ENCODE measurements around the gene LRRC55. TPM values are rescaled to one million over a fixed set of nuclear protein-coding genes. Genes with fewer than 3 reads are reported as not detected.

LRRC55 gene
- polyA plus RNA-seq, 1 donor (not counting 4 experiments of a cell fraction or from before 2014, with no cell fraction given) = not detected

GRCh38 chr11:57196596-57196995, 14.8 kb downstream of the LRRC55 start:
- H3K9me3 ChIP-seq (ENCODE audit: control insufficient read depth, low read depth, low read length) = no peaks in the 10 kb centered on the region
- TF ChIP-seq CTCF (optimal IDR thresholded peaks at IDR 0.05 in 1 of 3, IDR thresholded peaks at IDR 0.05 in 1 of 3, conservative IDR thresholded peaks at IDR 0.05 in 1 of 3; ENCODE audit: extremely low read depth in 1 of 3, insufficient read depth in 2 of 3, low read length in 3 of 3) (no peak), EZH2 (IDR thresholded peaks at IDR 0.05; ENCODE audit: low read length) (no peak)
- H3K79me2 ChIP-seq (ENCODE audit: control insufficient read depth, insufficient read depth, low read length) = no peaks in the 10 kb centered on the region
- FAIRE-seq = no peak
- DNase-seq (ENCODE audit: low read depth, low spot score) = no peak
- no peaks in the 10 kb centered on the region for H3K4me1 ChIP-seq (ENCODE audit: control insufficient read depth, extremely low read depth, insufficient read depth, low read length)
- H3K27me3 ChIP-seq (ENCODE audit: control insufficient read depth, extremely low read depth, insufficient read depth, low read length) = no peaks in the 10 kb centered on the region
- no peaks in the 10 kb centered on the region for H3K9me1 ChIP-seq (ENCODE audit: control insufficient read depth, extremely low read depth, insufficient read depth, low read length)
- H4K20me1 ChIP-seq (ENCODE audit: control insufficient read depth, extremely low read depth, insufficient read depth, low read length) = no peaks in the 10 kb centered on the region
- no peak overlapping the region for H2AFZ ChIP-seq (ENCODE audit: control insufficient read depth, low read length)
- H3K9ac ChIP-seq (ENCODE audit: control insufficient read depth, extremely low read depth, insufficient read depth, low read length) = no peak overlapping the region
- no peak overlapping the region for H3K4me2 ChIP-seq (ENCODE audit: control insufficient read depth, extremely low read depth, insufficient read depth, low read depth, low read length)
- no peak overlapping the region for H3K27ac ChIP-seq (ENCODE audit: control insufficient read depth, insufficient read depth, low read length)
- dilution Hi-C loops (cut with MboI; ENCODE audit: extremely low pct_ligation_motif_present, low sequenced_read_pairs) = no loop called here
- H3K36me3 ChIP-seq (ENCODE audit: control insufficient read depth in 2 of 2, extremely low read depth in 1 of 2, insufficient read depth in 2 of 2, low read length in 2 of 2) = no peaks in the 10 kb centered on the region
- no peak overlapping the region for H3K4me3 ChIP-seq (ENCODE audit: control insufficient read depth in 2 of 3, extremely low read depth in 1 of 3, insufficient read depth in 2 of 3, low read depth in 1 of 3, low read length in 3 of 3)

GRCh38 chr11:57197762-57198161, 16.0 kb downstream of the LRRC55 start:
- Histone ChIP-seq H3K4me2 (ENCODE audit: control insufficient read depth, extremely low read depth, insufficient read depth, low read depth, low read length) (no peak overlapping the region), H3K9me1 (ENCODE audit: control insufficient read depth, extremely low read depth, insufficient read depth, low read length) (no peaks in the 10 kb centered on the region), H3K27ac (ENCODE audit: control insufficient read depth, insufficient read depth, low read length) (no peak overlapping the region), H3K79me2 (ENCODE audit: control insufficient read depth, insufficient read depth, low read length) (no peaks in the 10 kb centered on the region), H2AFZ (ENCODE audit: control insufficient read depth, low read length) (no peak overlapping the region), H3K9ac (ENCODE audit: control insufficient read depth, extremely low read depth, insufficient read depth, low read length) (no peak overlapping the region), H3K4me3 (ENCODE audit: control insufficient read depth in 2 of 3, extremely low read depth in 1 of 3, insufficient read depth in 2 of 3, low read depth in 1 of 3, low read length in 3 of 3) (no peak overlapping the region), H3K9me3 (ENCODE audit: control insufficient read depth, low read depth, low read length) (no peaks in the 10 kb centered on the region), H3K4me1 (ENCODE audit: control insufficient read depth, extremely low read depth, insufficient read depth, low read length) (no peaks in the 10 kb centered on the region), H3K36me3 (ENCODE audit: control insufficient read depth in 2 of 2, extremely low read depth in 1 of 2, insufficient read depth in 2 of 2, low read length in 2 of 2) (no peaks in the 10 kb centered on the region), H3K27me3 (ENCODE audit: control insufficient read depth, extremely low read depth, insufficient read depth, low read length) (peaks cover 6% of the 10 kb centered on the region), H4K20me1 (ENCODE audit: control insufficient read depth, extremely low read depth, insufficient read depth, low read length) (no peaks in the 10 kb centered on the region)
- dilution Hi-C loops (cut with MboI; ENCODE audit: extremely low pct_ligation_motif_present, low sequenced_read_pairs) = no loop called here
- no peak for TF ChIP-seq CTCF (optimal IDR thresholded peaks at IDR 0.05 in 1 of 3, IDR thresholded peaks at IDR 0.05 in 1 of 3, conservative IDR thresholded peaks at IDR 0.05 in 1 of 3; ENCODE audit: extremely low read depth in 1 of 3, insufficient read depth in 2 of 3, low read length in 3 of 3)
- TF ChIP-seq EZH2 (IDR thresholded peaks at IDR 0.05; ENCODE audit: low read length) = no peak
- FAIRE-seq (no peak), DNase-seq (ENCODE audit: low read depth, low spot score) (no peak)

All from keratinocyte (primary cell).